Neural progenitor cell (in vitro differentiated cells): ENCODE results near the gene KRTAP5-4. TPM values are rescaled to one million over a fixed set of nuclear protein-coding genes. Genes with fewer than 3 reads are reported as not detected.
A peak's percentile ranks its signal among the peaks of the same experiment; 100 is the strongest.

ENCODE experiments used
- DNase-seq: peaks from one replicate; pipeline ENCODE4 v3.0.0-alpha.2; 2016; ENCODE audit warnings: low spot score
- H2AFZ ChIP-seq: fragments of 200-600 bp; sonication (generic); replicated peaks from 2 replicates; pipeline ENCODE4 v1.6.1; 2016; ENCODE audit warnings: antibody characterized with exemption
- H3F3A ChIP-seq: fragments of 200-600 bp; sonication (generic); 2 replicates; pipeline ENCODE4 v1.6.1; 2016; ENCODE audit warnings: antibody characterized with exemption, low read depth
- H3K27ac ChIP-seq: fragments of 200-600 bp; sonication (generic); 2 replicates; pipeline ENCODE4 v1.5.1; 2016; ENCODE audit warnings: mild to moderate bottlenecking
- H3K27me3 ChIP-seq: fragments of 200-600 bp; sonication (generic); 2 replicates; pipeline ENCODE4 v1.6.1; 2016; ENCODE audit warnings: mild to moderate bottlenecking, moderate library complexity
- H3K36me3 ChIP-seq: fragments of 200-600 bp; sonication (generic); 2 replicates; pipeline ENCODE4 v1.5.1; 2016
- H3K4me1 ChIP-seq: fragments of 200-600 bp; sonication (generic); 2 replicates; pipeline ENCODE4 v1.6.1; 2016; ENCODE audit warnings: mixed run types
- H3K4me2 ChIP-seq: fragments of 200-600 bp; sonication (generic); 2 replicates; pipeline ENCODE4 v1.6.1; 2016
- H3K4me3 ChIP-seq: fragments of 200-600 bp; sonication (generic); 2 replicates; pipeline ENCODE4 v1.5.1; 2016
- H3K79me2 ChIP-seq: fragments of 200-600 bp; sonication (generic); 2 replicates; pipeline ENCODE4 v1.6.1; 2016; ENCODE audit warnings: low read depth
- H3K9ac ChIP-seq: fragments of 200-600 bp; sonication (generic); 2 replicates; pipeline ENCODE4 v1.6.1; 2016
- H3K9me3 ChIP-seq: fragments of 200-600 bp; sonication (generic); 2 replicates; pipeline ENCODE4 v1.5.1; 2016; ENCODE audit warnings: low read depth
- H4K20me1 ChIP-seq: fragments of 200-600 bp; sonication (generic); 2 replicates; pipeline ENCODE4 v1.6.1; 2016; ENCODE audit warnings: low read depth
- H3K27ac Mint-ChIP-seq: 3 replicates; pipeline ENCODE4 v1.8.0; 2021; ENCODE audit warnings: mixed read lengths
- H3K27me3 Mint-ChIP-seq: 2 replicates; pipeline ENCODE4 v1.8.0; 2022; ENCODE audit warnings: low read depth, mild to moderate bottlenecking, inconsistent platforms, moderate library complexity, mixed read lengths; ENCODE audit not compliant: insufficient read depth
- H3K36me3 Mint-ChIP-seq: 3 replicates; pipeline ENCODE4 v1.8.0; 2021; ENCODE audit warnings: mixed read lengths
- H3K4me1 Mint-ChIP-seq: 3 replicates; pipeline ENCODE4 v1.8.0; 2021; ENCODE audit warnings: mixed read lengths
- H3K4me3 Mint-ChIP-seq: 3 replicates; pipeline ENCODE4 v1.8.0; 2021; ENCODE audit warnings: mild to moderate bottlenecking, moderate library complexity, mixed read lengths
- H3K9me3 Mint-ChIP-seq: 3 replicates; pipeline ENCODE4 v1.8.0; 2020; ENCODE audit warnings: mixed read lengths
- EZH2 ChIP-seq: fragments of 200-600 bp; sonication (generic); IDR thresholded peaks from 2 replicates; pipeline ENCODE4 v1.6.1; 2017; ENCODE audit warnings: antibody characterized with exemption, mild to moderate bottlenecking, moderate library complexity
- EZH2phosphoT487 ChIP-seq: fragments of 200-600 bp; sonication (generic); IDR thresholded peaks from 2 replicates; pipeline ENCODE4 v1.6.1; 2017; ENCODE audit warnings: antibody characterized with exemption
- total RNA-seq: library from RNA; depleted of rRNA; stranded (reverse); fragments of >200 nt; gene quantifications from 2 replicates; pipeline ENCODE4 v1.2.3, GENCODE V29; 2015; ENCODE audit warnings: low replicate concordance
- TF ChIP-seq, protein P1 (sequence below): fragments of 200-600 bp; sonication (generic); IDR thresholded peaks from 2 replicates; pipeline ENCODE4 v1.5.1; 2017; ENCODE audit warnings: antibody characterized with exemption, mild to moderate bottlenecking

Gene KRTAP5-4
- total RNA-seq, 1 donor from 2014 or later = not detected

DNA sequence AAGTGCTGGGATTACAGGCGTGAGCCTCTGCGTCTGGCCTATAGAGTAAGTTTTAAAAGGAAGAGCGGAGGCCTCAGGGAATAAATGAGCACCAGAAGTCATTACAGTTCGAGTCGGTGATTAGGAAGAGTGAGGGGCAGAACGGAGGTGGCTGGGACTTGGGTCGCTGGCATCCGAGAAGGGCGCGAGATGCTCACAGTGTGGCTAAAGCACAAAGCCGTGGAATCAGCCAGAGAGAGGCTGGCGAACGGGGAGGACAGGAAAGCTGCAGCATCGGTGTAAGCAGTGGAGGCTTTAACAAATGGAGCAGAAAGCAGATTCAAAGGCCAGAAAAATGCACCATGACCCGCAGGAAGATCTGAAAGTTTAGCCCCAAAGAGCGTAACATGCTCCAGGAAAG lies 2.7 kb upstream of the KRTAP5-4 start:
- Histone ChIP-seq H3K4me2 (no peak overlapping the region), H3K27me3 (peaks cover 19% of the 10 kb centered on the region), H3K9ac (no peak overlapping the region), H3K36me3 (no peaks in the 10 kb centered on the region), H3K27ac (no peak overlapping the region), H4K20me1 (no peaks in the 10 kb centered on the region), H2AFZ (no peak overlapping the region), H3F3A (no peaks in the 10 kb centered on the region), H3K4me3 (no peak overlapping the region), H3K79me2 (no peaks in the 10 kb centered on the region), H3K4me1 (no peaks in the 10 kb centered on the region), H3K9me3 (no peaks in the 10 kb centered on the region)
- no peak for DNase-seq
- Mint-ChIP-seq H3K4me3 (no peak overlapping the region), H3K27ac (no peak overlapping the region), H3K27me3 (peaks cover 12% of the 10 kb centered on the region), H3K4me1 (peaks cover 6% of the 10 kb centered on the region), H3K36me3 (no peaks in the 10 kb centered on the region), H3K9me3 (no peaks in the 10 kb centered on the region)
- TF ChIP-seq, protein P1, sequence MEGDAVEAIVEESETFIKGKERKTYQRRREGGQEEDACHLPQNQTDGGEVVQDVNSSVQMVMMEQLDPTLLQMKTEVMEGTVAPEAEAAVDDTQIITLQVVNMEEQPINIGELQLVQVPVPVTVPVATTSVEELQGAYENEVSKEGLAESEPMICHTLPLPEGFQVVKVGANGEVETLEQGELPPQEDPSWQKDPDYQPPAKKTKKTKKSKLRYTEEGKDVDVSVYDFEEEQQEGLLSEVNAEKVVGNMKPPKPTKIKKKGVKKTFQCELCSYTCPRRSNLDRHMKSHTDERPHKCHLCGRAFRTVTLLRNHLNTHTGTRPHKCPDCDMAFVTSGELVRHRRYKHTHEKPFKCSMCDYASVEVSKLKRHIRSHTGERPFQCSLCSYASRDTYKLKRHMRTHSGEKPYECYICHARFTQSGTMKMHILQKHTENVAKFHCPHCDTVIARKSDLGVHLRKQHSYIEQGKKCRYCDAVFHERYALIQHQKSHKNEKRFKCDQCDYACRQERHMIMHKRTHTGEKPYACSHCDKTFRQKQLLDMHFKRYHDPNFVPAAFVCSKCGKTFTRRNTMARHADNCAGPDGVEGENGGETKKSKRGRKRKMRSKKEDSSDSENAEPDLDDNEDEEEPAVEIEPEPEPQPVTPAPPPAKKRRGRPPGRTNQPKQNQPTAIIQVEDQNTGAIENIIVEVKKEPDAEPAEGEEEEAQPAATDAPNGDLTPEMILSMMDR = no peak
- TF ChIP-seq EZH2phosphoT487 (no peak), EZH2 (no peak)

DNA sequence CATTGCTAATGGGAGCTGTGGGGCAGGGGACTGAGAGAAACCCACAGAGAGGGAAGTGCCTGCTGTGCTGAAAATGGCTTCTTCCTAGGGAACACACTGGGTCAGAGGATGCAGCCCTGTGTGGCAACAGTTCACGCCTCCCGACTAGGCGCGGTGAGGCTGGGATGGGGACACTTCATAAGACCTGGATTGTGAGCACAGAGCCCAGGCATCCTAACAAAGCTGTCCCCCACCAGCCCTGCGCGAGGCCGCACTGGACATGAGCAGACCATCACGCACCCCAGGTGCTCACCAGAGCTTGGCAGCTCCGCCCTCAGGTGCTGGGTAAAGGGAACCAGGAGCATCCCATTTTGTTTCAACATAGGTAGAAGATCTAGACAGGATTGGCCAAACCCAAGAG lies 1.8 kb upstream of the KRTAP5-4 start:
- no peaks in the 10 kb centered on the region for H3F3A ChIP-seq
- no peak overlapping the region for H3K4me2 ChIP-seq
- H3K4me1 ChIP-seq = no peaks in the 10 kb centered on the region
- no peak for DNase-seq
- Mint-ChIP-seq H3K9me3 (no peaks in the 10 kb centered on the region), H3K27ac (peak overlapping the region; percentile 50), H3K27me3 (peaks cover 17% of the 10 kb centered on the region), H3K36me3 (no peaks in the 10 kb centered on the region), H3K4me1 (peaks cover 5% of the 10 kb centered on the region), H3K4me3 (no peak overlapping the region)
- peaks cover 11% of the 10 kb centered on the region for H3K27me3 ChIP-seq
- no peak overlapping the region for H3K9ac ChIP-seq
- H3K27ac ChIP-seq = no peak overlapping the region
- no peaks in the 10 kb centered on the region for H4K20me1 ChIP-seq
- no peaks in the 10 kb centered on the region for H3K79me2 ChIP-seq
- H3K36me3 ChIP-seq = no peaks in the 10 kb centered on the region
- H3K4me3 ChIP-seq = no peak overlapping the region
- no peaks in the 10 kb centered on the region for H3K9me3 ChIP-seq
- no peak overlapping the region for H2AFZ ChIP-seq
- TF ChIP-seq, protein P1 = no peak
- TF ChIP-seq EZH2 (no peak), EZH2phosphoT487 (no peak)

DNA sequence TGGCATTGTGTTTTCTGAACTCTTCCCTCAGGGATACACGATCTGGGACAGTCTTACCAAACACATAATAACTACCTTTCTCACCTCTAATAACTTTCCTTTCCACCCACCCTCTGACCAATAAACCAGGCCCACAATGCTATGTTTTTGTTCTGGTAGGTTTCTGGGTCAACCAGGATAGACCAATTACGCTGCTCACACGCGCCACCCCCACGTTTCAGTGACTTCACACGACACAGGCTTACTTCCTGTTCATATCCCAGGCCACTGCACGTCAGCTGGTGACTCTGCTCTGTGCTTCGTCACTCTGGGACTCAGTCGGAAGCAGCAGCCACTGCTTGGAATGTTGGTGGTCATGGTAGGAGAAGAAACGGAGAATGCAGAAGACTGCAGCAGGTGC lies 2.5 kb downstream of the KRTAP5-4 start:
- Histone ChIP-seq H3K79me2 (no peaks in the 10 kb centered on the region), H3K4me1 (no peaks in the 10 kb centered on the region), H3F3A (no peaks in the 10 kb centered on the region), H3K27me3 (peaks cover 12% of the 10 kb centered on the region), H3K9ac (no peak overlapping the region), H4K20me1 (no peaks in the 10 kb centered on the region), H3K27ac (no peak overlapping the region), H3K36me3 (no peaks in the 10 kb centered on the region), H3K4me2 (no peak overlapping the region), H3K9me3 (no peaks in the 10 kb centered on the region), H2AFZ (no peak overlapping the region), H3K4me3 (no peak overlapping the region)
- no peak overlapping the region for H3K27ac Mint-ChIP-seq
- no peak for DNase-seq
- no peak overlapping the region for H3K4me3 Mint-ChIP-seq
- H3K9me3 Mint-ChIP-seq = peaks cover 4% of the 10 kb centered on the region
- no peaks in the 10 kb centered on the region for H3K36me3 Mint-ChIP-seq
- peaks cover 3% of the 10 kb centered on the region for H3K4me1 Mint-ChIP-seq
- H3K27me3 Mint-ChIP-seq = peaks cover 23% of the 10 kb centered on the region
- no peak for TF ChIP-seq EZH2
- TF ChIP-seq, protein P1 = no peak
- TF ChIP-seq EZH2phosphoT487 = no peak
